ENCODE data around the gene ADA.
A peak's percentile ranks its signal among the peaks of the same experiment; 100 is the strongest.
"Not testable (repeated sequence)": the region's sequence is repeated elsewhere in the genome, so short reads cannot be mapped to it uniquely, and the experiment has no call there.

Gene ADA

GRCh38 chr20:44678242-44678641, 26.7 kb upstream of the ADA start:
- DNase-seq (ENCODE audit: low read depth in 1 of 2, low spot score in 1 of 2), result no peak
- no peak overlapping the region for H3K27ac ChIP-seq (replicated peaks)
- no peak for TF ChIP-seq REST (IDR thresholded peaks at IDR 0.05; ENCODE audit: insufficient replicate concordance, low read depth)
- TF ChIP-seq POLR2AphosphoS5 (IDR thresholded peaks at IDR 0.05; ENCODE audit: low read depth), result no peak
- no peak for TF ChIP-seq GABPA (IDR thresholded peaks at IDR 0.05; ENCODE audit: low read depth)
- TF ChIP-seq CTCF (IDR thresholded peaks at IDR 0.05; ENCODE audit: insufficient read depth, low read length), result no peak
- no peaks in the 10 kb centered on the region for H3K27me3 ChIP-seq (ENCODE audit: insufficient read depth, poor library complexity, severe bottlenecking)
- H3K4me3 ChIP-seq (replicated peaks; ENCODE audit: insufficient read depth, low read length), result no peak overlapping the region

- H3K27ac ChIP-seq (replicated peaks); DNase-seq (ENCODE audit: low read depth in 1 of 2, low spot score in 1 of 2); H3K4me3 ChIP-seq (replicated peaks; ENCODE audit: insufficient read depth, low read length); H3K27me3 ChIP-seq (ENCODE audit: insufficient read depth, poor library complexity, severe bottlenecking): not testable (repeated sequence)
Observed at GRCh38 chr20:44672318-44672902, 20.9 kb upstream of the ADA start.

- DNase-seq (ENCODE audit: low read depth in 1 of 2, low spot score in 1 of 2), result peak in 1 of 2 experiments; percentile 76
- H3K27me3 ChIP-seq (ENCODE audit: insufficient read depth, poor library complexity, severe bottlenecking); H3K27ac ChIP-seq (replicated peaks); H3K4me3 ChIP-seq (replicated peaks; ENCODE audit: insufficient read depth, low read length): not testable (repeated sequence)
Observed at GRCh38 chr20:44671541-44671940, 20.0 kb upstream of the ADA start.

- DNase-seq (ENCODE audit: low read depth in 1 of 2, low spot score in 1 of 2); H3K27me3 ChIP-seq (ENCODE audit: insufficient read depth, poor library complexity, severe bottlenecking); H3K27ac ChIP-seq (replicated peaks); H3K4me3 ChIP-seq (replicated peaks; ENCODE audit: insufficient read depth, low read length): not testable (repeated sequence)
Observed at GRCh38 chr20:44670851-44671250, 19.4 kb upstream of the ADA start.

GRCh38 chr20:44666066-44666465, 14.6 kb upstream of the ADA start:
- Histone ChIP-seq H3K27ac (replicated peaks) (peak overlapping the region; percentile 22; the same call in 1 of the 2 replicates), H3K4me3 (replicated peaks; ENCODE audit: insufficient read depth, low read length) (no peak overlapping the region), H3K27me3 (ENCODE audit: insufficient read depth, poor library complexity, severe bottlenecking) (no peaks in the 10 kb centered on the region)
- TF ChIP-seq REST (IDR thresholded peaks at IDR 0.05; ENCODE audit: insufficient replicate concordance, low read depth) (no peak), GABPA (IDR thresholded peaks at IDR 0.05; ENCODE audit: low read depth) (no peak)
- no peak for DNase-seq (ENCODE audit: low read depth in 1 of 2, low spot score in 1 of 2)

- H3K4me3 ChIP-seq (replicated peaks; ENCODE audit: insufficient read depth, low read length), result no peak overlapping the region
- DNase-seq (ENCODE audit: low read depth in 1 of 2, low spot score in 1 of 2), result peak; percentile 75 to 83
- peak overlapping the region; percentile 82 for H3K27ac ChIP-seq (replicated peaks)
- no peak for TF ChIP-seq CTCF (IDR thresholded peaks at IDR 0.05; ENCODE audit: insufficient read depth, low read length)
- peak; percentile 43; the same call in 1 of the 2 replicates for TF ChIP-seq SPI1 (IDR thresholded peaks at IDR 0.05; ENCODE audit: borderline replicate concordance, low read depth)
- 0 out of 2 replicates have a peak, but pooled peaks have one; percentile 13 for TF ChIP-seq POLR2AphosphoS5 (IDR thresholded peaks at IDR 0.05; ENCODE audit: low read depth)
- H3K27me3 ChIP-seq (ENCODE audit: insufficient read depth, poor library complexity, severe bottlenecking), result no peaks in the 10 kb centered on the region
Observed at GRCh38 chr20:44664131-44664530, 12.6 kb upstream of the ADA start.
